HCT116 (cell line): ENCODE results near the gene UTP20. TPM values are rescaled to one million over a fixed set of nuclear protein-coding genes. Genes with fewer than 3 reads are reported as not detected.

ENCODE experiments used
- ATAC-seq: fragments of 200-7000 bp; cut with Tn5 transposase; 2 replicates; pipeline ENCODE4 v1.9.1; 2020; ENCODE audit warnings: mild to moderate bottlenecking, moderate library complexity
- BruUV-seq: library from RNA; stranded (reverse); fragments of 400-500 nt; replicated peaks from 2 replicates; lab custom pipeline; 2021; lab: Mats Ljungman, UMichigan
- CTCF ChIA-PET: fragments of 300-600 bp; sonication (Branson Sonifier 250); formaldehyde crosslinking; loops from one replicate; lab custom pipeline; 2021; ENCODE audit warnings: antibody characterized with exemption; lab: Charles Lee
- POLR2A ChIA-PET: fragments of 300-600, 350-600 bp; sonication (Branson Sonifier 250); formaldehyde crosslinking; loops from one replicate; lab custom pipeline; 2021; ENCODE audit warnings: antibody characterized with exemption; lab: Charles Lee
- RAD21 ChIA-PET, 2 experiments: fragments of 300-600 bp; sonication (Branson Sonifier 250); formaldehyde crosslinking; loops; one replicate each; lab custom pipeline; 2023; ENCODE audit warnings: low total read pairs in 2 of 2; ENCODE audit not compliant: uncharacterized antibody in 2 of 2, unreplicated experiment in 2 of 2, low non-redundant PET in 1 of 2; lab: Charles Lee
- DNase-seq: peaks from one replicate; pipeline ENCODE4 v3.0.0-alpha.2; 2010; ENCODE audit warnings: low read depth, low spot score
- H2AFZ ChIP-seq: fragments of 200-600 bp; shearing (Covaris generic), sonication (generic); 2 replicates; pipeline ENCODE4 v1.6.1; 2017; ENCODE audit warnings: low read depth, mixed run types, mixed read lengths, antibody characterized with exemption, low read length; ENCODE audit not compliant: poor library complexity, severe bottlenecking
- H3K27ac ChIP-seq: 2 replicates; pipeline ENCODE4 v1.5.1; 2012; ENCODE audit warnings: low read depth, low read length
- H3K27me3 ChIP-seq: fragments of 200-600 bp; sonication (generic); 2 replicates; pipeline ENCODE4 v1.6.1; 2016; ENCODE audit warnings: mixed run types, low read length, mixed read lengths; ENCODE audit not compliant: insufficient read depth
- H3K36me3 ChIP-seq, 2 experiments: fragments of 200-500 bp in 1 of 2; fragments of 200-600 bp in 1 of 2; sonication (Bioruptor generic) in 1 of 2; sonication (generic) in 1 of 2; 2 replicates each; pipeline versions ENCODE4 v1.5.1 to v1.6.1; 2014 to 2016; ENCODE audit warnings: low read length in 2 of 2, inconsistent platforms in 1 of 2, mixed read lengths in 1 of 2, mixed run types in 1 of 2; ENCODE audit not compliant: insufficient read depth in 2 of 2, control insufficient read depth in 1 of 2
- H3K4me1 ChIP-seq, 2 experiments: fragments of 200-600 bp in 1 of 2; sonication (generic) in 1 of 2; 2 replicates each; pipeline versions ENCODE4 v1.5.1 to v1.6.1; 2012 to 2017; ENCODE audit warnings: low read length in 2 of 2, inconsistent platforms in 1 of 2, mild to moderate bottlenecking in 1 of 2, mixed read lengths in 1 of 2, mixed run types in 1 of 2, moderate library complexity in 1 of 2; ENCODE audit not compliant: insufficient read depth in 2 of 2, control insufficient read depth in 1 of 2
- H3K4me2 ChIP-seq: fragments of 200-600 bp; sonication (generic); 2 replicates; pipeline ENCODE4 v1.6.1; 2017; ENCODE audit warnings: mixed run types, low read length, mixed read lengths
- H3K4me3 ChIP-seq, 2 experiments: fragments of 200-600 bp in 1 of 2; sonication (generic) in 1 of 2; replicated peaks in 1 of 2; 2 replicates each; pipeline ENCODE4 v1.5.1; 2011 to 2016; ENCODE audit warnings: low read length in 2 of 2, control low read depth in 1 of 2, low read depth in 1 of 2, mild to moderate bottlenecking in 1 of 2, mixed read lengths in 1 of 2, mixed run types in 1 of 2
- H3K79me2 ChIP-seq: fragments of 200-600 bp; sonication (generic); 2 replicates; pipeline ENCODE4 v1.6.1; 2017; ENCODE audit warnings: mild to moderate bottlenecking, mixed run types, low read length, moderate library complexity, mixed read lengths; ENCODE audit not compliant: insufficient read depth
- H3K9ac ChIP-seq: fragments of 200-600 bp; sonication (generic); 2 replicates; pipeline ENCODE4 v1.6.1; 2016; ENCODE audit warnings: low read length, mixed read lengths
- H3K9me2 ChIP-seq: fragments of 200-600 bp; sonication (generic), shearing (Covaris generic); 2 replicates; pipeline ENCODE4 v1.6.1; 2017; ENCODE audit warnings: mixed run types, mild to moderate bottlenecking, moderate library complexity; ENCODE audit not compliant: insufficient read depth
- H3K9me3 ChIP-seq, 2 experiments: fragments of 200-500 bp in 1 of 2; fragments of 200-600 bp in 1 of 2; sonication (Bioruptor generic) in 1 of 2; sonication (generic) in 1 of 2; 2 replicates each; pipeline ENCODE4 v1.6.1; 2014 to 2017; ENCODE audit warnings: low read length in 2 of 2, mixed read lengths in 2 of 2, inconsistent platforms in 1 of 2, low read depth in 1 of 2, mild to moderate bottlenecking in 1 of 2, mixed run types in 1 of 2, moderate library complexity in 1 of 2; ENCODE audit not compliant: control insufficient read depth in 1 of 2, insufficient read depth in 1 of 2
- H4K20me1 ChIP-seq: fragments of 200-600 bp; sonication (generic), shearing (Covaris generic); 2 replicates; pipeline ENCODE4 v1.6.1; 2017; ENCODE audit warnings: mixed run types, mild to moderate bottlenecking, moderate library complexity; ENCODE audit not compliant: insufficient read depth
- CEBPB ChIP-seq: IDR thresholded peaks from 2 replicates; pipeline ENCODE4 v1.6.1; 2012; ENCODE audit warnings: low read depth
- EGR1 ChIP-seq: IDR thresholded peaks from 2 replicates; pipeline ENCODE4 v1.6.1; 2012; ENCODE audit warnings: low read depth
- EZH2 ChIP-seq: fragments of 200-600 bp; sonication (generic); IDR thresholded peaks from 2 replicates; pipeline ENCODE4 v1.6.1; 2017; ENCODE audit warnings: antibody characterized with exemption, mixed run types
- POLR2A ChIP-seq: IDR thresholded peaks from 2 replicates; pipeline ENCODE4 v1.7.0; 2011; ENCODE audit warnings: borderline replicate concordance; ENCODE audit not compliant: insufficient read depth, insufficient read length; ENCODE audit errors: extremely low read depth
- SIN3A ChIP-seq: IDR thresholded peaks from 2 replicates; pipeline ENCODE4 v1.6.1; 2012; ENCODE audit warnings: low read depth
- SP1 ChIP-seq: IDR thresholded peaks from 2 replicates; pipeline ENCODE4 v1.6.1; 2012; ENCODE audit warnings: low read depth
- TCF7L2 ChIP-seq: IDR thresholded peaks from 2 replicates; pipeline ENCODE4 v1.7.0; 2011; ENCODE audit warnings: borderline replicate concordance, inconsistent platforms; ENCODE audit not compliant: insufficient read depth, insufficient read length; ENCODE audit errors: extremely low read depth
- YY1 ChIP-seq: IDR thresholded peaks from 2 replicates; pipeline ENCODE4 v1.6.1; 2011; ENCODE audit warnings: low read length, low read depth, moderate library complexity, mild to moderate bottlenecking; ENCODE audit not compliant: insufficient replicate concordance; ENCODE audit errors: extremely low read depth
- ZFX ChIP-seq: fragments of 450-650 bp; IDR thresholded peaks from 2 replicates; pipeline ENCODE4 v1.6.1; 2017
- ZNF274 ChIP-seq: fragments of 200-500 bp; sonication (Bioruptor generic); IDR thresholded peaks from 2 replicates; pipeline ENCODE4 v1.6.1; 2014; ENCODE audit warnings: mild to moderate bottlenecking, low read depth, low read length, inconsistent platforms
- intact Hi-C: fragments of 100-400 bp; cut with micrococcal nuclease; formaldehyde crosslinking; loops from 2 replicates; pipeline ENCODE4 v1.10.0; 2022
- total RNA-seq: library from RNA; stranded (reverse); gene quantifications from one replicate; pipeline ENCODE4 v1.2.1, GENCODE V29; 2021; ENCODE audit not compliant: unreplicated experiment
- TF ChIP-seq, protein P1 (sequence below): IDR thresholded peaks from 2 replicates; pipeline ENCODE4 v1.6.1; 2012

Gene UTP20
- total RNA-seq, 1 experiment from 2014 or later: 19.3 TPM

DNA sequence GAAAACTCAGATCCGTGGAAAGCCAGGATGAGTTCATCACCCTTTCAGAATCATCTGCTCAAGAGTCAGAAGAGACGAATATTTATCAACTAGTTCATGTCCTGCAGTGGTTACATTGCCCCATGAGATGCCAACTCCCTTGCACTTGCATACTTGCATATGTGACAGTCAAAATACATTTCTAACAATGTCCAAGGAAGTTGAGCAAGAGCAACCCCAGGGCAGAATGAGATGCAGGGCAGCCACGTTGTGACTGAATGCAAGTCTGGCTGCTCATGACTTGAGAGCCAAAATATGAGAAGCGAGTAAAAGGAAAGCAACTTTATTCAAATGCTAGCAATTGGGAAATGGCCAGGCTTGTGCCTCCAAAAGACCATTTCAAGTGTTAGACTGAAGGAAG is 23.6 kb upstream of the UTP20 start (continued):
- TF ChIP-seq YY1 (no peak), CEBPB (no peak)

DNA sequence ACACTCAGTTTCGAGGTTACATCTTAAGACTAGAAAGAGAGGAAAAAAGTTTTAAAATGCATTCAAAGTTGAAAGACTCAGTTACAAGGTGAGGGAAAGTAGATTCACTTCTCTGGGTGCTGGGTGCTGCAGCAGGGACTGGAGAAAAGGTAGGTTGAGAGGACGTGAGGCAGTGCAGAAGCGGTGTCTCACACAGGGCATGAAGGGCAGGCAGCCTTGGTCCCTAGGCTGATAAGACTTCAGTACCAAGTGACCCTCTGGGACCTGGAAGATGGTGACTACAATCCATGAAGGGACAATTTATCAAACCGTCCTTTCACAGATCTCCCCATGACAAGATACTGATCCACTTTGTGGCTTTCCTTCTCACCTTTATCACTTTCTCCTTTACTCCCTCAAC is 22.5 kb upstream of the UTP20 start:
- no peaks in the 10 kb centered on the region for H3K36me3 ChIP-seq
- ChIA-PET RAD21 (no interaction called here), POLR2A (no interaction called here), CTCF (no interaction called here)
- no peak overlapping the region for H2AFZ ChIP-seq
- H3K9me3 ChIP-seq: no peaks in the 10 kb centered on the region
- H3K9me2 ChIP-seq: no peaks in the 10 kb centered on the region
- no peaks in the 10 kb centered on the region for H4K20me1 ChIP-seq
- H3K4me2 ChIP-seq: no peak overlapping the region
- no peak for DNase-seq
- intact Hi-C loops: no loop called here
- no peak overlapping the region for H3K27ac ChIP-seq
- H3K27me3 ChIP-seq: no peaks in the 10 kb centered on the region; the same call in 1 of the 2 replicates
- no peak overlapping the region for H3K4me3 ChIP-seq
- H3K9ac ChIP-seq: no peak overlapping the region
- no peak for ATAC-seq
- no peaks in the 10 kb centered on the region for H3K79me2 ChIP-seq
- no peak for TF ChIP-seq SIN3A
- TF ChIP-seq, protein P1, sequence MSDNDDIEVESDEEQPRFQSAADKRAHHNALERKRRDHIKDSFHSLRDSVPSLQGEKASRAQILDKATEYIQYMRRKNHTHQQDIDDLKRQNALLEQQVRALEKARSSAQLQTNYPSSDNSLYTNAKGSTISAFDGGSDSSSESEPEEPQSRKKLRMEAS: no peak
- no peak for TF ChIP-seq ZNF274
- TF ChIP-seq SP1: no peak
- no peak for TF ChIP-seq EZH2
- TF ChIP-seq EGR1: no peak
- no peak for TF ChIP-seq ZFX
- H3K4me1 ChIP-seq: no peaks in the 10 kb centered on the region
- BruUV-seq: no TSS peak

- POLR2A ChIA-PET: no interaction called here
These were observed 12.8 kb upstream of the UTP20 start for GRCh38 chr12:101267111-101267510.

More at GRCh38 chr12:101267111-101267510, 12.8 kb upstream of the UTP20 start:
- BruUV-seq: no TSS peak
- no peaks in the 10 kb centered on the region for H3K36me3 ChIP-seq
- no peaks in the 10 kb centered on the region for H3K27me3 ChIP-seq
- H3K9ac ChIP-seq: no peak overlapping the region
- no peak overlapping the region for H3K27ac ChIP-seq
- ChIA-PET CTCF (no interaction called here), RAD21 (no interaction called here)
- H3K4me1 ChIP-seq: no peaks in the 10 kb centered on the region
- H2AFZ ChIP-seq: no peak overlapping the region
- no peaks in the 10 kb centered on the region for H3K9me2 ChIP-seq
- no peaks in the 10 kb centered on the region for H3K9me3 ChIP-seq
- no peaks in the 10 kb centered on the region for H3K79me2 ChIP-seq
- intact Hi-C loops: no loop called here
- DNase-seq (no peak), ATAC-seq (no peak)
- H3K4me2 ChIP-seq: no peak overlapping the region
- no peak overlapping the region for H3K4me3 ChIP-seq
- H4K20me1 ChIP-seq: no peaks in the 10 kb centered on the region
- TF ChIP-seq TCF7L2: no peak
- no peak for TF ChIP-seq SP1
- TF ChIP-seq ZFX: no peak
- TF ChIP-seq POLR2A: no peak
- TF ChIP-seq SIN3A: no peak
